GF-D8 (cell line): Measurements from ENCODE around the gene NSFL1C.

Source experiments
- DNase-seq: peaks from one replicate; lab custom pipeline; 2025; lab: John Stamatoyannopoulos, UW

Gene NSFL1C

GRCh38 chr20:1484438-1485116 is 17.9 kb upstream of the NSFL1C start:
- DNase-seq: no peak

GRCh38 chr20:1479831-1480595 is 13.4 kb upstream of the NSFL1C start:
- no peak for DNase-seq

- no peak for DNase-seq
These were observed 11.9 kb upstream of the NSFL1C start for GRCh38 chr20:1478566-1478965.

GRCh38 chr20:1477896-1478490 is 11.3 kb upstream of the NSFL1C start:
- DNase-seq: no peak

GRCh38 chr20:1474817-1475603 is 8.4 kb upstream of the NSFL1C start:
- no peak for DNase-seq

- no peak for DNase-seq
These were observed 7.7 kb upstream of the NSFL1C start for GRCh38 chr20:1474325-1474724.

GRCh38 chr20:1473246-1474220 is 6.9 kb upstream of the NSFL1C start:
- no peak for DNase-seq

GRCh38 chr20:1472556-1473245 is 6.1 kb upstream of the NSFL1C start:
- DNase-seq: peak; percentile 50

- no peak for DNase-seq
These were observed 4.6 kb upstream of the NSFL1C start for GRCh38 chr20:1471242-1471641.

- peak; percentile 39 for DNase-seq
These were observed 3.4 kb upstream of the NSFL1C start for GRCh38 chr20:1469925-1470571.

GRCh38 chr20:1469306-1469905 is 2.8 kb upstream of the NSFL1C start:
- DNase-seq: no peak

GRCh38 chr20:1468117-1468624 is 1.5 kb upstream of the NSFL1C start:
- no peak for DNase-seq

- DNase-seq: peak; percentile 98
These were observed 887 bp upstream of the NSFL1C start for GRCh38 chr20:1467355-1468116.

- no peak for DNase-seq
These were observed 369 bp upstream of the NSFL1C start for GRCh38 chr20:1467082-1467354.

- no peak for DNase-seq
These were observed 1.0 kb downstream of the NSFL1C start for GRCh38 chr20:1465470-1466210.

- DNase-seq: no peak
These were observed 2.6 kb downstream of the NSFL1C start for GRCh38 chr20:1463971-1464570.

GRCh38 chr20:1462834-1463233 is 3.8 kb downstream of the NSFL1C start:
- DNase-seq: no peak

- no peak for DNase-seq
These were observed 4.6 kb downstream of the NSFL1C start for GRCh38 chr20:1462001-1462400.
